Motor neuron (in vitro differentiated cells): ENCODE measurements around the gene NEIL3. TPM values are rescaled to one million over a fixed set of nuclear protein-coding genes. Genes with fewer than 3 reads are reported as not detected.

Experiments
- ATAC-seq, 8 experiments: fragments of 200-7000 bp; cut with Tn5 transposase; replicated peaks in 6 of 8; 2 replicates each; pipeline ENCODE4 v1.8.0; 2021; ENCODE audit warnings: mild to moderate bottlenecking in 8 of 8, moderate library complexity in 8 of 8
- H3K27ac ChIP-seq, 2 donors: fragments of 250-450 bp; sonication (Bioruptor Pico); 2 replicates each; pipeline ENCODE4 v1.9.0; 2021; ENCODE audit warnings: antibody characterized with exemption in 2 of 2, mild to moderate bottlenecking in 2 of 2, moderate library complexity in 1 of 2
- H3K4me1 ChIP-seq, 2 donors: fragments of 250-450 bp; sonication (Bioruptor Pico); replicated peaks in 1 of 2; 2 replicates each; pipeline ENCODE4 v1.6.1; 2021; ENCODE audit warnings: antibody characterized with exemption in 2 of 2, mild to moderate bottlenecking in 2 of 2, moderate library complexity in 1 of 2
- H3K4me3 ChIP-seq, 5 donors: fragments of 250-450 bp; sonication (Bioruptor Pico); 2 replicates each; pipeline ENCODE4 v1.9.0; 2021; ENCODE audit warnings: antibody characterized with exemption in 5 of 5, mild to moderate bottlenecking in 5 of 5, moderate library complexity in 4 of 5
- WGBS, 10 experiments: fragments of 450-650 bp; shearing (Covaris generic); methylation state at CpG; one replicate each; pipeline ENCODE4 v1.0.0; 2022; 5-methylcytosine and 5-hydroxymethylcytosine counted together
- in situ Hi-C, 9 experiments: fragments of 400-800 bp; cut with MboI; loops; one replicate each; pipeline ENCODE4 v1.15.0; 2021; ENCODE audit warnings: low sequenced_read_pairs in 9 of 9, low pct_unique_long_range_greater_than_20kb in 2 of 9; ENCODE audit not compliant: unreplicated experiment in 9 of 9
- total RNA-seq, 8 experiments: library from RNA; unstranded; fragments of 300-600 nt; gene quantifications; 2 replicates each; pipeline versions ENCODE4 v1.2.3 to v1.2.4, GENCODE V29; 2022

Gene NEIL3
- total RNA-seq, 8 experiments from 2014 or later, result 0.20 to 6.4 (median 0.98) TPM

- no peak overlapping the region for H3K27ac ChIP-seq
- in situ Hi-C loops, result loop anchor here in 3 of 9 experiments (25.0 kb wide), 2 partner anchors 237 to 962 kb away; no protein-coding TSS in a partner anchor
- peaks cover 0 to 10% of the 10 kb centered on the region in 2 donors for H3K4me1 ChIP-seq
- H3K4me3 ChIP-seq, result no peak overlapping the region
- 80 to 100% (median 96%) methylated on average over 1 to 5 of the region's 6 CpGs; no CpG with 5 or more reads in 3 of the 10 experiments for WGBS, 10 experiments
- ATAC-seq, result no peak
These were observed 39.5 kb downstream of the NEIL3 start for GRCh38 chr4:177349191-177349590.

- peak in 7 of 8 experiments; percentile 2 to 83 (median 26) for ATAC-seq
- in situ Hi-C loops, result no loop called here
These were observed 42.1 kb downstream of the NEIL3 start for GRCh38 chr4:177351622-177352244.

GRCh38 chr4:177356206-177356605 lies 46.5 kb downstream of the NEIL3 start:
- Histone ChIP-seq H3K4me1 (peaks cover 15 to 22% of the 10 kb centered on the region in 2 donors), H3K27ac (no peak overlapping the region), H3K4me3 (no peak overlapping the region)
- peak in 5 of 8 experiments; percentile 92 to 95 (median 95) for ATAC-seq
- in situ Hi-C loops, result no loop called here

More at GRCh38 chr4:177351622-177352244, 42.1 kb downstream of the NEIL3 start:
- Histone ChIP-seq H3K4me3 (no peak overlapping the region), H3K27ac (no peak overlapping the region), H3K4me1 (peaks cover 8 to 14% of the 10 kb centered on the region in 2 donors)
- 54 to 83% (median 69%) methylated on average over 2 to 5 of the region's 5 CpGs for WGBS, 10 experiments

GRCh38 chr4:177356921-177357320 lies 47.2 kb downstream of the NEIL3 start:
- H3K27ac ChIP-seq, result no peak overlapping the region
- 60 to 100% (median 89%) methylated on average over 1 to 7 of the region's 7 CpGs for WGBS, 10 experiments
- H3K4me1 ChIP-seq, result peaks cover 15 to 16% of the 10 kb centered on the region in 2 donors
- no peak overlapping the region for H3K4me3 ChIP-seq
- in situ Hi-C loops, result no loop called here
- peak in 3 of 8 experiments; percentile 15 to 44 (median 35) for ATAC-seq

GRCh38 chr4:177367336-177367735 lies 57.7 kb downstream of the NEIL3 start:
- Histone ChIP-seq H3K4me3 (no peak overlapping the region), H3K27ac (no peak overlapping the region), H3K4me1 (no peaks in the 10 kb centered on the region)
- peak in 3 of 8 experiments; percentile 43 to 72 (median 50) for ATAC-seq
- in situ Hi-C loops, result no loop called here
- WGBS, 10 experiments, result 67 to 100% (median 83%) methylated on average over 1 to 3 of the region's 3 CpGs; no CpG with 5 or more reads in 2 of the 10 experiments

- in situ Hi-C loops, result no loop called here
- WGBS, 10 experiments, result 40 to 100% (median 83%) methylated on average over 1 to 5 of the region's 5 CpGs; no CpG with 5 or more reads in 1 of the 10 experiments
- ATAC-seq, result peak in 2 of 8 experiments; percentile 97
- no peak overlapping the region for H3K4me3 ChIP-seq
- H3K4me1 ChIP-seq, result no peaks in the 10 kb centered on the region
- no peak overlapping the region for H3K27ac ChIP-seq
These were observed 59.7 kb downstream of the NEIL3 start for GRCh38 chr4:177369372-177369771.

GRCh38 chr4:177371461-177371860 lies 61.8 kb downstream of the NEIL3 start:
- Histone ChIP-seq H3K4me3 (no peak overlapping the region), H3K4me1 (peaks cover 0 to 15% of the 10 kb centered on the region in 2 donors), H3K27ac (no peak overlapping the region)
- ATAC-seq, result no peak
- in situ Hi-C loops, result no loop called here
- WGBS, 10 experiments, result 78 to 100% (median 93%) methylated on average over 1 to 4 of the region's 4 CpGs

GRCh38 chr4:177374966-177375365 lies 65.3 kb downstream of the NEIL3 start:
- in situ Hi-C loops, result no loop called here
- no peak overlapping the region for H3K27ac ChIP-seq
- 10 to 88% (median 69%) methylated on average over 1 to 5 of the region's 5 CpGs; no CpG with 5 or more reads in 2 of the 10 experiments for WGBS, 10 experiments
- no peak overlapping the region for H3K4me3 ChIP-seq
- ATAC-seq, result no peak
- peaks cover 0 to 38% of the 10 kb centered on the region in 2 donors for H3K4me1 ChIP-seq

- in situ Hi-C loops, result no loop called here
- 9 to 83% (median 53%) methylated on average over 1 to 3 of the region's 3 CpGs; no CpG with 5 or more reads in 1 of the 10 experiments for WGBS, 10 experiments
- H3K4me3 ChIP-seq, result no peak overlapping the region
- no peak for ATAC-seq
- no peak overlapping the region for H3K27ac ChIP-seq
- peaks cover 0 to 38% of the 10 kb centered on the region in 2 donors for H3K4me1 ChIP-seq
These were observed 65.7 kb downstream of the NEIL3 start for GRCh38 chr4:177375372-177375771.

- 33 to 100% (median 67%) methylated on average over 1 to 2 of the region's 2 CpGs; no CpG with 5 or more reads in 2 of the 10 experiments for WGBS, 10 experiments
- Histone ChIP-seq H3K27ac (no peak overlapping the region), H3K4me1 (peaks cover 0 to 38% of the 10 kb centered on the region in 2 donors), H3K4me3 (no peak overlapping the region)
- in situ Hi-C loops, result no loop called here
- ATAC-seq, result peak in 2 of 8 experiments; percentile 37 to 69
These were observed 66.3 kb downstream of the NEIL3 start for GRCh38 chr4:177376024-177376423.

GRCh38 chr4:177380730-177381287 lies 71.1 kb downstream of the NEIL3 start:
- Histone ChIP-seq H3K4me3 (no peak overlapping the region), H3K27ac (no peak overlapping the region), H3K4me1 (peaks cover 0 to 25% of the 10 kb centered on the region in 2 donors)
- in situ Hi-C loops, result no loop called here
- WGBS, 10 experiments, result 80 to 100% (median 94%) methylated on average over 1 to 11 of the region's 19 CpGs; no CpG with 5 or more reads in 2 of the 10 experiments
- peak in 1 of 8 experiments; percentile 44 for ATAC-seq

- WGBS, 10 experiments, result 57 to 100% (median 87%) methylated on average over 1 to 5 of the region's 13 CpGs; no CpG with 5 or more reads in 3 of the 10 experiments
- in situ Hi-C loops, result no loop called here
- H3K27ac ChIP-seq, result no peak overlapping the region
- ATAC-seq, result no peak
- no peak overlapping the region for H3K4me3 ChIP-seq
- H3K4me1 ChIP-seq, result peaks cover 6 to 23% of the 10 kb centered on the region in 2 donors
These were observed 72.2 kb downstream of the NEIL3 start for GRCh38 chr4:177381762-177382310.

GRCh38 chr4:177384856-177385397 lies 75.3 kb downstream of the NEIL3 start:
- peak in 1 of 8 experiments; percentile 24 for ATAC-seq
- 43 to 100% (median 89%) methylated on average over 1 to 4 of the region's 4 CpGs for WGBS, 10 experiments

More at GRCh38 chr4:177384856-177385397, 75.3 kb downstream of the NEIL3 start:
- Histone ChIP-seq H3K4me1 (peaks cover under 1 to 6% of the 10 kb centered on the region in 2 donors), H3K27ac (no peak overlapping the region), H3K4me3 (no peak overlapping the region)
- in situ Hi-C loops, result no loop called here
